Adrenal gland (tissue), 12 donors: ENCODE data around the gene MRPS27. TPM values are rescaled to one million over a fixed set of nuclear protein-coding genes. Genes with fewer than 3 reads are reported as not detected.
A peak's percentile ranks its signal among the peaks of the same experiment; 100 is the strongest.

Experiments used
- DNase-seq, 7 donors: peaks; one replicate each; pipeline ENCODE4 v3.0.0-alpha.2; 2019 to 2020
- H3K27ac ChIP-seq, 5 donors: fragments of 200-600 bp; sonication (generic) in 4 of 5; 1 replicate in 3 of 5; 2 replicates in 2 of 5; pipeline versions ENCODE4 v1.5.1 to v1.8.0; 2016 to 2020; ENCODE audit warnings: mild to moderate bottlenecking in 1 of 5
- H3K27me3 ChIP-seq: fragments of 200-600 bp; 2 replicates; pipeline ENCODE4 v1.8.0; 2021
- H3K36me3 ChIP-seq, 2 donors: fragments of 200-600 bp; replicated peaks in 1 of 2; 1 replicate in 1 of 2; 2 replicates in 1 of 2; pipeline versions ENCODE4 v1.5.1 to v1.8.0; 2018 to 2022
- H3K4me1 ChIP-seq, 2 donors: fragments of 200-600 bp; replicated peaks in 1 of 2; 1 replicate in 1 of 2; 2 replicates in 1 of 2; pipeline versions ENCODE4 v1.5.1 to v1.8.0; 2018 to 2021
- H3K4me3 ChIP-seq, 4 donors: fragments of 200-600 bp; sonication (generic) in 3 of 4; one replicate each; pipeline ENCODE4 v1.5.1; 2016 to 2018
- H3K9me3 ChIP-seq, 3 donors: fragments of 200-600 bp; sonication (generic) in 1 of 3; replicated peaks in 1 of 3; 1 replicate in 2 of 3; 2 replicates in 1 of 3; pipeline versions ENCODE4 v1.5.1 to v1.8.0; 2016 to 2021
- CTCF ChIP-seq, 6 experiments: fragments of 450-650 bp in 4 of 6; fragments of 200-600 bp in 2 of 6; sonication (generic) in 1 of 6; IDR thresholded peaks; 1 replicate in 5 of 6; 2 replicates in 1 of 6; pipeline versions ENCODE4 v1.5.1 to v1.8.0; 2016 to 2021; ENCODE audit warnings: antibody characterized with exemption in 6 of 6, mild to moderate bottlenecking in 2 of 6, moderate library complexity in 1 of 6
- POLR2A ChIP-seq, 2 donors: fragments of 450-650 bp; IDR thresholded peaks; one replicate each; pipeline ENCODE4 v1.6.1; 2017; ENCODE audit warnings: antibody characterized with exemption in 2 of 2, mild to moderate bottlenecking in 2 of 2, moderate library complexity in 1 of 2
- WGBS, 4 donors: extraction: QIAGEN DNeasy Blood & Tissue Kit in 2 of 4; methylation state at CpG; one replicate each; pipeline versions ENCODE4 v1.1.5 to v1.1.7; 2013 to 2017; 5-methylcytosine and 5-hydroxymethylcytosine counted together
- intact Hi-C, 2 donors: fragments of 100-400 bp; cut with DNase I; formaldehyde crosslinking; loops; one replicate each; pipeline versions ENCODE4 v1.14.1 to v1.15.0; 2022 to 2023
- polyA plus RNA-seq, 3 donors: library from polyadenylated mRNA; stranded (reverse); fragments of 200-250 nt in 2 of 3; fragments of 350-450 nt in 1 of 3; fragmentation: Illumina TruSeq in 1 of 3; extraction: RNeasy Lipid Tissue Mini Kit (QIAGEN cat#74804) in 1 of 3; gene quantifications; one replicate each; pipeline ENCODE4 v1.2.3, GENCODE V29; 2013 to 2014
- total RNA-seq, 9 donors: library from RNA; depleted of rRNA in 4 of 9; stranded (reverse); fragments of >200 nt in 4 of 9; fragments of 120-200 nt in 1 of 9; fragmentation: NEBNext Ultra II Directional in 1 of 9; extraction: Animal tissue kit (Norgen Biotek cat#: 25700) in 1 of 9; gene quantifications; one replicate each; pipeline versions ENCODE4 v1.1.0 to v1.2.4, GENCODE V29; 2013 to 2023
- donor health status: healthy with polysubstance abuse.
- donor health status: Bipolar disorder and iron deficiency.
- donor health status: DM: yes; HTN: yes; CAD: no.
- donor health status: DM: no; HTN: no; CAD: no.
- donor health status: DM: no; HTN: no; CAD: no.
- donor health status: DM: yes; HTN: yes; CAD: no.

MRPS27 gene
- total and polyA plus RNA-seq, 12 donors: 20.8 to 92.8 (median 67.3) TPM

GRCh38 chr5:72252008-72252407 is 68.0 kb downstream of the MRPS27 start:
- DNase-seq: no peak
- Histone ChIP-seq H3K27ac (no peak overlapping the region), H3K27me3 (no peaks in the 10 kb centered on the region), H3K36me3 (no peaks in the 10 kb centered on the region), H3K4me3 (no peak overlapping the region), H3K4me1 (peaks cover 14 to 27% of the 10 kb centered on the region in 2 donors), H3K9me3 (no peaks in the 10 kb centered on the region)
- no peak for TF ChIP-seq CTCF (IDR thresholded peaks at IDR 0.05)
- intact Hi-C loops: no loop called here

DNA sequence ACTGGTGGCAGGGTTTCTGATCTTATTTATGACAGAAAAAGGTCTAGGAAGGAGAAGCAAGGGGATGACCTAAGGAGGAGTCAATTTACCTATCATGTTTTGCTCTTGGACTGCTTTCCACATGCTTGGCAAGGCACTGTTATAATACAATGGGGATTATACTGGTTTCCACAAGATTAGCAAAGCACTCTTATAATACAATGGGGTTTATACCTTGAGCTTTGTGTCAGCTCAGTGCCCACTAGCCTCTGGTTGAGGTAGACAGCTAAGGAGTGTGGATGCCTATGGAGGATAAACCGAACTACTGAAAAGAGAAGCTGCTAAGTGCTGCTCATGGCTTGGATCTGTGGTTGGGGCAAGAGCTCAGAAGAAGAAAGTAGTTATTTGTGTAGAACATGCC is 68.7 kb downstream of the MRPS27 start:
- peaks cover 14 to 24% of the 10 kb centered on the region in 2 donors for H3K4me1 ChIP-seq
- no peak overlapping the region for H3K27ac ChIP-seq
- TF ChIP-seq POLR2A (IDR thresholded peaks at IDR 0.05): no peak
- no peak for TF ChIP-seq CTCF (IDR thresholded peaks at IDR 0.05)
- H3K9me3 ChIP-seq: no peaks in the 10 kb centered on the region
- WGBS, 4 donors: 95 to 100% (median 100%) methylated on average over 1 of the region's 1 CpG
- no peak for DNase-seq
- no peak overlapping the region for H3K4me3 ChIP-seq
- no peaks in the 10 kb centered on the region for H3K27me3 ChIP-seq
- intact Hi-C loops: no loop called here
- no peaks in the 10 kb centered on the region for H3K36me3 ChIP-seq

DNA sequence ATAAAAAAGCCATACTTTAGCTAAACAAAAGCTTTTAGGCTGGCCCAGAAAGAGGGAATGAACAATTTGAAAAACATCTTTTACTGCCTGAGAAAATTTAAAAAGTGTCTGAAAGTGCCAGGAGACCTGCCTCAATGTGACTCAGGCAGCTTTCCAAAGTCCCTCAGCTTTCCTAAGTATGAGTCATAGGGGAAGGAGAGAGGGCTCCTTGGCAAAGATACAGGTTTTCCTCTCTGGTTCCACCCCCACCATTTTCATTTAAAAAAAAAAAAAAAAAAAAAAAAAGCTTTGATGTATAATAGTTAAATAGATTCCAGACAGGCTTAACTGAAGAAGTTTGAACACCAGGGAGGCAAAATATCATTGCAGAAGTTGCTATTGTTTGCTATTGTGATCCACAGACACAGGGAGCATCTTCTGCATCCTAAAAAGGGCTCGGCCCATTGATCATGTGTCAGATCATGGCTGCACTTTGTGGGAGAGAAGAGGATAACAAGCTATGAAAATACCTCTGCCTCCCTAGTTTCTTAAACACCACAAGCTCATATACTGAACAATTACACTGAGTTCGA is 71.5 kb downstream of the MRPS27 start:
- H3K9me3 ChIP-seq: no peaks in the 10 kb centered on the region
- peak; percentile 69 to 83 (median 77) for DNase-seq
- WGBS, 4 donors: 46 to 65% (median 51%) methylated on average over 2 of the region's 2 CpGs
- peaks cover 29 to 47% of the 10 kb centered on the region in 2 donors for H3K4me1 ChIP-seq
- no peak for TF ChIP-seq CTCF (IDR thresholded peaks at IDR 0.05)
- no peak for TF ChIP-seq POLR2A (IDR thresholded peaks at IDR 0.05)
- no peak overlapping the region for H3K4me3 ChIP-seq
- no peaks in the 10 kb centered on the region for H3K36me3 ChIP-seq
- H3K27ac ChIP-seq: peak overlapping the region; percentile 27 to 57 (median 40)
- no peaks in the 10 kb centered on the region for H3K27me3 ChIP-seq
- intact Hi-C loops: no loop called here

DNA sequence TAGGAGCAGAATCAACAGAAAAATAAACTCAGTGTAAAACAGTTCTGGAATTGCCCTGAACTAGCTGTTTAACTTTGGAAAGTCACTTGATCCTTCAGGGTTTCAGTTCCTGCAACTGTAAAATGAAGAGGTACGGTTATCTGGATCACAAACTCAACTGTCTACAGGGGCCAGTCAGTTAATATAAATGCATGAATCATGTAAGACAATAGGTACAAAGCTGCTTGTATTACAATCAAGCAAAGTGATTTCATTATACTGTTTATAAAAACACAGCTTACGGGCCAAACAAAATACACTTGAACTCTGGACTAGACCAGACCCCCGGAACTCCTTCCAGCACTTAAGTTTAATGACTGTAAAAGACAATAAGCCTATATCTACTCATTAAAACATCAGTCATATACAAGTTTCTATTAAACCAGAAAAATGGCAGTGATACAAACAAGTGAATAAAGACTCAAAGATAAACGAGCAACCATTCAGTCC is 73.0 kb downstream of the MRPS27 start:
- TF ChIP-seq POLR2A (IDR thresholded peaks at IDR 0.05) (no peak), CTCF (IDR thresholded peaks at IDR 0.05) (no peak)
- H3K9me3 ChIP-seq: no peaks in the 10 kb centered on the region
- no peak for DNase-seq
- H3K27ac ChIP-seq: peak overlapping the region in 1 of 5 donors; percentile 30
- H3K36me3 ChIP-seq: no peaks in the 10 kb centered on the region
- intact Hi-C loops: no loop called here
- H3K4me1 ChIP-seq: peaks cover 29 to 47% of the 10 kb centered on the region in 2 donors
- H3K27me3 ChIP-seq: no peaks in the 10 kb centered on the region
- WGBS, 4 donors: 67 to 74% (median 69%) methylated on average over 4 of the region's 4 CpGs
- H3K4me3 ChIP-seq: no peak overlapping the region
